HL-60 (cell line): Measurements from ENCODE around the gene SYT13.
"Not testable (repeated sequence)": the region's sequence is repeated elsewhere in the genome, so short reads cannot be mapped to it uniquely, and the experiment has no call there.

Experiments used
- DNase-seq, 2 experiments: peaks; one replicate each; pipeline ENCODE4 v3.0.0-alpha.2; 2010 to 2020; ENCODE audit warnings: low read depth in 1 of 2, low spot score in 1 of 2
- H3K27ac ChIP-seq: fragments of 250-450 bp; sonication (Bioruptor Pico); replicated peaks from 2 replicates; pipeline ENCODE4 v1.5.1; 2020; ENCODE audit warnings: mild to moderate bottlenecking, moderate library complexity
- H3K27me3 ChIP-seq: fragments of 250-450 bp; sonication (Bioruptor Pico); 2 replicates; pipeline ENCODE4 v1.5.1; 2021; ENCODE audit warnings: mild to moderate bottlenecking, moderate library complexity; ENCODE audit not compliant: insufficient read depth, poor library complexity, severe bottlenecking
- H3K4me3 ChIP-seq: replicated peaks from 2 replicates; pipeline ENCODE4 v1.5.1; 2011; ENCODE audit warnings: mild to moderate bottlenecking, control low read depth, low read length; ENCODE audit not compliant: insufficient read depth
- GABPA ChIP-seq: IDR thresholded peaks from 2 replicates; pipeline ENCODE4 v1.6.1; 2012; ENCODE audit warnings: low read depth
- POLR2AphosphoS5 ChIP-seq: IDR thresholded peaks from 2 replicates; pipeline ENCODE4 v1.6.1; 2012; ENCODE audit warnings: low read depth
- SPI1 ChIP-seq: IDR thresholded peaks from 2 replicates; pipeline ENCODE4 v1.6.1; 2012; ENCODE audit warnings: low read depth, mild to moderate bottlenecking, borderline replicate concordance
- TF ChIP-seq, protein P1 (sequence below): IDR thresholded peaks from one replicate; pipeline ENCODE4 v1.5.1; 2011; ENCODE audit warnings: low read length, control low read depth, inconsistent platforms; ENCODE audit not compliant: insufficient read depth
- TF ChIP-seq, protein P2 (sequence below): IDR thresholded peaks from 2 replicates; pipeline ENCODE4 v1.6.1; 2012; ENCODE audit warnings: low read depth; ENCODE audit not compliant: insufficient replicate concordance

The SYT13 gene

DNA sequence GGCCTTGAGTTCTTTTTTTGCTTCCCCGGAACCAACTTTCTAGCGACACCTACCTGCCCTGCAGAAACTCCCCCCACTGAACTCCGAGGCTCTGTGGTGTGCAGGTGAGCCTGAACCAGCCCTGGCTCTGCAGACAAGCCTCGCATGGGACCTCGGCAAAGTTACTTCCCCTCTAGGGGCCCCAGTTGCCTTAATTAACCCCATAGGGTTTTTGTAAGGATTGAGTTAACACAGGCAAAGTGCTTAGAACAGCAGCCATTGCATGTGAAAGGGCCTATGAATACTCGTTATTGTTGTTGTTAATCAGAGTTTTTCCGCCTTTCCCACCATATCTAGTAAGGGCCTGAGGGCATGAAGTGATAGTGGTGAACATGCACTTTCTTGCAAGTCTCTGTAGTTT is 12.6 kb upstream of the SYT13 start:
- no peak overlapping the region for H3K27ac ChIP-seq
- DNase-seq = peak in 1 of 2 experiments; percentile 28
- H3K27me3 ChIP-seq = no peaks in the 10 kb centered on the region

DNA sequence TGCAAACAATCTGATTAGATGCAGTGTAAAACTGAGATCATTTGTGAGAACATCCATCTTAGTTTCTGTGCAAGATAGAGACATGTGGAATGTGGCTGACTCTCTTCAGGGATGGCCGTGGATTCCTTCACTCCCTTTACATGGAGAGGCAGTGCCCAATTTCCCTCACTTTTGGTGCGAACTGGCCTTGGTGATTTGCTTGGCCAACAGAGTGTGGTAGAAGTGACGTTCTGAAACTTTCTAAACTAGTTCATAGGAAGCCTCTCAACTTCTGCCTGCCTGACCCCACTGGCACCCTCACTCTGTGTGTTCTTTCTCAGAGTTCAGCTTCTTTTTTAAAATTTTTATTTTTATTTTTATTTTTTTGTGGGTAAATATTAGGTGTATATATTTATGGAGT is 9.9 kb upstream of the SYT13 start:
- TF ChIP-seq POLR2AphosphoS5 = no peak
- peaks cover under 1% of the 10 kb centered on the region for H3K27me3 ChIP-seq
- no peak for DNase-seq
- H3K27ac ChIP-seq = no peak overlapping the region
- H3K4me3 ChIP-seq = no peak overlapping the region

More for the DNA sequence above, 12.6 kb upstream of the SYT13 start:
- no peak overlapping the region for H3K4me3 ChIP-seq
- TF ChIP-seq GABPA (no peak), POLR2AphosphoS5 (no peak), SPI1 (peak; percentile 30; the same call in 1 of the 2 replicates)
- TF ChIP-seq, protein P1, sequence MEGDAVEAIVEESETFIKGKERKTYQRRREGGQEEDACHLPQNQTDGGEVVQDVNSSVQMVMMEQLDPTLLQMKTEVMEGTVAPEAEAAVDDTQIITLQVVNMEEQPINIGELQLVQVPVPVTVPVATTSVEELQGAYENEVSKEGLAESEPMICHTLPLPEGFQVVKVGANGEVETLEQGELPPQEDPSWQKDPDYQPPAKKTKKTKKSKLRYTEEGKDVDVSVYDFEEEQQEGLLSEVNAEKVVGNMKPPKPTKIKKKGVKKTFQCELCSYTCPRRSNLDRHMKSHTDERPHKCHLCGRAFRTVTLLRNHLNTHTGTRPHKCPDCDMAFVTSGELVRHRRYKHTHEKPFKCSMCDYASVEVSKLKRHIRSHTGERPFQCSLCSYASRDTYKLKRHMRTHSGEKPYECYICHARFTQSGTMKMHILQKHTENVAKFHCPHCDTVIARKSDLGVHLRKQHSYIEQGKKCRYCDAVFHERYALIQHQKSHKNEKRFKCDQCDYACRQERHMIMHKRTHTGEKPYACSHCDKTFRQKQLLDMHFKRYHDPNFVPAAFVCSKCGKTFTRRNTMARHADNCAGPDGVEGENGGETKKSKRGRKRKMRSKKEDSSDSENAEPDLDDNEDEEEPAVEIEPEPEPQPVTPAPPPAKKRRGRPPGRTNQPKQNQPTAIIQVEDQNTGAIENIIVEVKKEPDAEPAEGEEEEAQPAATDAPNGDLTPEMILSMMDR = no peak
- TF ChIP-seq, protein P2, sequence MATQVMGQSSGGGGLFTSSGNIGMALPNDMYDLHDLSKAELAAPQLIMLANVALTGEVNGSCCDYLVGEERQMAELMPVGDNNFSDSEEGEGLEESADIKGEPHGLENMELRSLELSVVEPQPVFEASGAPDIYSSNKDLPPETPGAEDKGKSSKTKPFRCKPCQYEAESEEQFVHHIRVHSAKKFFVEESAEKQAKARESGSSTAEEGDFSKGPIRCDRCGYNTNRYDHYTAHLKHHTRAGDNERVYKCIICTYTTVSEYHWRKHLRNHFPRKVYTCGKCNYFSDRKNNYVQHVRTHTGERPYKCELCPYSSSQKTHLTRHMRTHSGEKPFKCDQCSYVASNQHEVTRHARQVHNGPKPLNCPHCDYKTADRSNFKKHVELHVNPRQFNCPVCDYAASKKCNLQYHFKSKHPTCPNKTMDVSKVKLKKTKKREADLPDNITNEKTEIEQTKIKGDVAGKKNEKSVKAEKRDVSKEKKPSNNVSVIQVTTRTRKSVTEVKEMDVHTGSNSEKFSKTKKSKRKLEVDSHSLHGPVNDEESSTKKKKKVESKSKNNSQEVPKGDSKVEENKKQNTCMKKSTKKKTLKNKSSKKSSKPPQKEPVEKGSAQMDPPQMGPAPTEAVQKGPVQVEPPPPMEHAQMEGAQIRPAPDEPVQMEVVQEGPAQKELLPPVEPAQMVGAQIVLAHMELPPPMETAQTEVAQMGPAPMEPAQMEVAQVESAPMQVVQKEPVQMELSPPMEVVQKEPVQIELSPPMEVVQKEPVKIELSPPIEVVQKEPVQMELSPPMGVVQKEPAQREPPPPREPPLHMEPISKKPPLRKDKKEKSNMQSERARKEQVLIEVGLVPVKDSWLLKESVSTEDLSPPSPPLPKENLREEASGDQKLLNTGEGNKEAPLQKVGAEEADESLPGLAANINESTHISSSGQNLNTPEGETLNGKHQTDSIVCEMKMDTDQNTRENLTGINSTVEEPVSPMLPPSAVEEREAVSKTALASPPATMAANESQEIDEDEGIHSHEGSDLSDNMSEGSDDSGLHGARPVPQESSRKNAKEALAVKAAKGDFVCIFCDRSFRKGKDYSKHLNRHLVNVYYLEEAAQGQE = no peak

DNA sequence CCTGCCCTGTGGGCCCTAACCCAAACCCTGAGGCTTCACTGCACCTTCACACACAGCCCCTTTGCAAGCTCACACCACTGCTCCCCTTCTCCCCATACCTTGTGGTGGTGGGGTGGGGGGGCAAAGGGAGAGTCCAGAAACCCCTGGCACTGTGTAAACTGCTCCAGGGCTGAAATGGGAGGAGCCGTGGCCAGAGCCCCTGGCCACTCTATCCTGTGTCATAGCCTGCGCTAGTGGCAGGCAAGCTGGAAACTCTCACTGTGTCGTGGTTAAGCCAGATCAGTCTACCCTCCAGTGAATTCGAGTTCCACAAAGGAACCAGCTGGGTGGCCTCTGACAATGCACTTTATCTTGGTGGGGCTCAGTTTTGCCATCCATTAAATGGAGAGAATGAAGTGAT is 8.4 kb upstream of the SYT13 start:
- TF ChIP-seq POLR2AphosphoS5 (no peak), SPI1 (no peak)
- TF ChIP-seq, protein P1 = no peak
- Histone ChIP-seq H3K27ac (no peak overlapping the region), H3K4me3 (no peak overlapping the region), H3K27me3 (peaks cover 7% of the 10 kb centered on the region)
- DNase-seq = no peak

DNA sequence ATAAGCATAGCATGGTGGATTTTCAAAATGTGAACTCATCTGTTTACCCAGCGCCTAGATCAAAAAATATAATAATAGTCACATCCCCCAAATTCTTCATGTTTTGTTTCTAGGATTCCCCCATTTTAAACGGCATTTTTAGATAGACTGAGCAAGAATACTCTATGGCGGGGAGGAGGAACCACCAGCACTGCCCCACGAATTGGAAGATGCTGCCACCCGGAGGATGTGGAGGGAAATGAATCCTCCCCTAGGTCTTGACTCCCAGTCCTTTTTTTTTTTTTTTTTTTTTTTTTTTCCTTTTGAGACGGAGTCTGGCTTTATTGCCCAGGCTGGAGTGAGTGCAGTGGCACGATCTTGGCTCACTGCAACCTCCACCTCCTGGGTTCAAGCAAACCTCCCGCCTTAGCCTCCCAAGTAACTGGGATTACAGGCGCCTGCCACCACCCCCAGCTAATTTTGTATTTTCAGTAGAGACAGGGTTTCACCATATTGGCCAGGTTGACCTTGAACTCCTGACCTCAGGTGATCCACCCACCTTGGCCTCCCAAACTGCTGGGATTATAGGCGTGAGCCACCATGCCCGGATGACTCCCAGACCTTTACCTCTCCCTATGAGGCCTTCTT is 7.5 kb upstream of the SYT13 start:
- TF ChIP-seq, protein P1 = peak; percentile 29
- not testable (repeated sequence) for H3K27ac ChIP-seq, H3K27me3 ChIP-seq, H3K4me3 ChIP-seq
- peak; percentile 18 to 71 for DNase-seq

DNA sequence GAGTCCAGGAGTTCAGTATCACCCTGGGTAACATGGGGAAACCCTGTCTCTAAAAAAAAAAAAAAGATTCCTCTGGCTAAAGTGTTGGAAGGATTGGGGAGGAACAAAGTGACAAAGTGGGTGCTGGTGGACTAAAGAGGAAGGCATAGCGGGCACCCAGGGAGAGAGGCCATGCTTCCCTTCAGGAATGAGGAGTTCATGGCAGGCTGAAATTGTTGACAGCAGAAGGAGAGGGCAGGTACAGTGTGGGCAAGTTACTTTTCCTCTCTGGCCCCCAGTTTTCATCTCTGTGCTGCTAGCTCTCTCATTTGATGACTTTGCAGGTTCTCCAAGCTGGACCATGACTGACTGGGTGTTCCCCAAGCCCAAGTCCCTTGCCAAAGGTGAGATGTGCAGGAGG is 4.4 kb upstream of the SYT13 start:
- Histone ChIP-seq H3K27me3 (peaks cover 27% of the 10 kb centered on the region), H3K4me3 (no peak overlapping the region), H3K27ac (no peak overlapping the region)
- DNase-seq = no peak
- TF ChIP-seq POLR2AphosphoS5 (no peak), SPI1 (no peak), GABPA (no peak)
- TF ChIP-seq, protein P1 = no peak
- TF ChIP-seq, protein P2 = no peak
